ENCODE results near the gene AGFG2.

The AGFG2 gene

GRCh38 chr7:100516135-100516812 lies 22.7 kb upstream of the AGFG2 start:
- 0 out of 2 replicates have a peak, but pooled peaks have one; percentile 19 for TF ChIP-seq ZNF70 (CRISPR knock-in tag; IDR thresholded peaks at IDR 0.05)
- no peak for TF ChIP-seq POU6F1 (CRISPR knock-in tag; IDR thresholded peaks at IDR 0.05; ENCODE audit: borderline replicate concordance, low read depth)
- TF ChIP-seq CREB5 (CRISPR knock-in tag; IDR thresholded peaks at IDR 0.05; ENCODE audit: low read depth), result no peak
- TF ChIP-seq TCF4 (CRISPR knock-in tag; IDR thresholded peaks at IDR 0.05; ENCODE audit: borderline replicate concordance), result peak; percentile 85
- peak; percentile 69 for ATAC-seq

GRCh38 chr7:100517305-100517704 lies 21.7 kb upstream of the AGFG2 start:
- TF ChIP-seq GLIS3 (CRISPR knock-in tag; IDR thresholded peaks at IDR 0.05), result no peak
- no peak for TF ChIP-seq CREB5 (CRISPR knock-in tag; IDR thresholded peaks at IDR 0.05; ENCODE audit: low read depth)
- TF ChIP-seq PPARA (CRISPR knock-in tag; IDR thresholded peaks at IDR 0.05; ENCODE audit: borderline replicate concordance), result no peak
- no peak for TF ChIP-seq TCF4 (CRISPR knock-in tag; IDR thresholded peaks at IDR 0.05; ENCODE audit: borderline replicate concordance)
- TF ChIP-seq RARB (CRISPR knock-in tag; IDR thresholded peaks at IDR 0.05), result no peak
- no peak for ATAC-seq

- no peak for TF ChIP-seq ESRRG (CRISPR knock-in tag; IDR thresholded peaks at IDR 0.05)
- TF ChIP-seq TOX (CRISPR knock-in tag; IDR thresholded peaks at IDR 0.05; ENCODE audit: borderline replicate concordance), result no peak
- TF ChIP-seq ZC3H10 (CRISPR knock-in tag; IDR thresholded peaks at IDR 0.05), result no peak
- no peak for TF ChIP-seq CSDC2 (CRISPR knock-in tag; IDR thresholded peaks at IDR 0.05)
- TF ChIP-seq OSR1 (CRISPR knock-in tag; IDR thresholded peaks at IDR 0.05), result no peak
- TF ChIP-seq ZFP3 (CRISPR knock-in tag; IDR thresholded peaks at IDR 0.05), result no peak
- no peak for TF ChIP-seq ZNF70 (CRISPR knock-in tag; IDR thresholded peaks at IDR 0.05)
- TF ChIP-seq TSHZ2 (CRISPR knock-in tag; IDR thresholded peaks at IDR 0.05), result no peak
- no peak for TF ChIP-seq ZFP30 (CRISPR knock-in tag; IDR thresholded peaks at IDR 0.05)
- TF ChIP-seq ARNTL (CRISPR knock-in tag; IDR thresholded peaks at IDR 0.05; ENCODE audit: borderline replicate concordance, low read depth), result no peak
- no peak for TF ChIP-seq GLIS3 (CRISPR knock-in tag; IDR thresholded peaks at IDR 0.05)
- TF ChIP-seq TCF4 (CRISPR knock-in tag; IDR thresholded peaks at IDR 0.05; ENCODE audit: borderline replicate concordance), result no peak
- ATAC-seq, result no peak
These were observed 19.4 kb upstream of the AGFG2 start for GRCh38 chr7:100519580-100519979.

- no peak for ATAC-seq
- no peak for TF ChIP-seq PATZ1 (CRISPR knock-in tag; IDR thresholded peaks at IDR 0.05; ENCODE audit: borderline replicate concordance)
- no peak for TF ChIP-seq CSDC2 (CRISPR knock-in tag; IDR thresholded peaks at IDR 0.05)
- no peak for TF ChIP-seq GLIS3 (CRISPR knock-in tag; IDR thresholded peaks at IDR 0.05)
- TF ChIP-seq ZNF70 (CRISPR knock-in tag; IDR thresholded peaks at IDR 0.05), result no peak
- TF ChIP-seq TOX (CRISPR knock-in tag; IDR thresholded peaks at IDR 0.05; ENCODE audit: borderline replicate concordance), result no peak
- TF ChIP-seq ISL1 (CRISPR knock-in tag; IDR thresholded peaks at IDR 0.05), result no peak
- TF ChIP-seq ESRRG (CRISPR knock-in tag; IDR thresholded peaks at IDR 0.05), result no peak
- TF ChIP-seq RARB (CRISPR knock-in tag; IDR thresholded peaks at IDR 0.05), result no peak
- no peak for TF ChIP-seq POU6F1 (CRISPR knock-in tag; IDR thresholded peaks at IDR 0.05; ENCODE audit: borderline replicate concordance, low read depth)
- no peak for TF ChIP-seq CSRNP3 (CRISPR knock-in tag; IDR thresholded peaks at IDR 0.05)
- TF ChIP-seq CREB5 (CRISPR knock-in tag; IDR thresholded peaks at IDR 0.05; ENCODE audit: low read depth), result no peak
- no peak for TF ChIP-seq ZFP30 (CRISPR knock-in tag; IDR thresholded peaks at IDR 0.05)
- TF ChIP-seq SNAI2 (CRISPR knock-in tag; IDR thresholded peaks at IDR 0.05), result no peak
- no peak for TF ChIP-seq BACH2 (CRISPR knock-in tag; IDR thresholded peaks at IDR 0.05; ENCODE audit: borderline replicate concordance)
- TF ChIP-seq OSR1 (CRISPR knock-in tag; IDR thresholded peaks at IDR 0.05), result no peak
These were observed 18.9 kb upstream of the AGFG2 start for GRCh38 chr7:100520138-100520537.

Measured in SK-N-SH treated with all-trans-retinoic acid at 6 μM for 48 hours (cell line).